ENCODE data around the gene INO80B. TPM values are rescaled to one million over a fixed set of nuclear protein-coding genes. Genes with fewer than 3 reads are reported as not detected.

The INO80B gene
- total and polyA plus RNA-seq, 9 of the 15 experiments (the other 6 are each of a cell fraction or from before 2014, with no cell fraction given): 0.41 to 22.6 (median 9.0) TPM

DNA sequence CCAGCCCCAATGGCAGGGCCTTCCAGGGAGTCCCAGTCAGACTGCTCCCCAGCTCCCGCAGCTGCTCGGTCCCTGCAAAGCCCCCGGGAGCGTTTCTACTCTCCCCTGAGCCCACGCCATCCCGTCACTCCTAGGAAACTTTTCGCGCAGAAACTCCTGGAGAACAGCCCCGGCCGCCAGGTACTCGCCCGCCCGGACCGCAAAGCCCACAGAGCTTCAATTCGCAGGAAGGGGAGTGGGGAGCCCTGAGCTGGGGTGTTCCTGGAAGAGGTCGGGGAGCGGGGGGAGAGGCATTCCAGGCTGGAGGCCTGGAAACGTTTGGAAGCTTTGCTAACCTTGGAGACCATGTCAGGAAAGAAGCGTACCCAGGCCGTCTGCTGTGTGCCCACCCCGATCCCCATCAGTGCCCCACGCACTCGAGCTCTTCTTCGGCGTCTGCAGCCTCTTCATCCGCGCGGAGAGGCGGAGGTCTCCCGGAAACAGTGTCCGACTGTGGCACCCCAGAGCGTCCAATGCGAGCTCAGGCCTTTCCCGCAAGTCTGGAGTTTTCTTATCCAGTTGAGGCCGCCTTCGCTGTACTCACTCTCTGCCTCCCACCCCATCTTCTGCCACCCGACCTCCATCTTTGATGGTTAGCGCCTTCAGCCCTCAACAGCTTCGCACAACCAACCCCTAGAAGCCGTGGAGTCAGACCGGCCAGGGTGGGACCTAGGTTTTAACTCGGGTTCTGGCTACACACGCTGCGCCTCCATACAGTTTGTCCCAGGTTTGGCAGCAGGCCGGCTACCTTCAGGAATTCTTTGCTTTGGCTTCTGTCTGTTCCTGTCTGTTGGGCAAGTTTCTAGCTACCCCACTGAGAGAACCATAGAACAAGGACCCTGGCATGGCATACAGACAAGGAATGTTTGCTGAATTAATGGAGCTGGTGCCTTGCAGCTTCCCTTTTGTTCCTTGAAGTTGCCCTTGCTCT, 48.9 kb downstream of the INO80B start (continued):
- TF ChIP-seq, protein P1, sequence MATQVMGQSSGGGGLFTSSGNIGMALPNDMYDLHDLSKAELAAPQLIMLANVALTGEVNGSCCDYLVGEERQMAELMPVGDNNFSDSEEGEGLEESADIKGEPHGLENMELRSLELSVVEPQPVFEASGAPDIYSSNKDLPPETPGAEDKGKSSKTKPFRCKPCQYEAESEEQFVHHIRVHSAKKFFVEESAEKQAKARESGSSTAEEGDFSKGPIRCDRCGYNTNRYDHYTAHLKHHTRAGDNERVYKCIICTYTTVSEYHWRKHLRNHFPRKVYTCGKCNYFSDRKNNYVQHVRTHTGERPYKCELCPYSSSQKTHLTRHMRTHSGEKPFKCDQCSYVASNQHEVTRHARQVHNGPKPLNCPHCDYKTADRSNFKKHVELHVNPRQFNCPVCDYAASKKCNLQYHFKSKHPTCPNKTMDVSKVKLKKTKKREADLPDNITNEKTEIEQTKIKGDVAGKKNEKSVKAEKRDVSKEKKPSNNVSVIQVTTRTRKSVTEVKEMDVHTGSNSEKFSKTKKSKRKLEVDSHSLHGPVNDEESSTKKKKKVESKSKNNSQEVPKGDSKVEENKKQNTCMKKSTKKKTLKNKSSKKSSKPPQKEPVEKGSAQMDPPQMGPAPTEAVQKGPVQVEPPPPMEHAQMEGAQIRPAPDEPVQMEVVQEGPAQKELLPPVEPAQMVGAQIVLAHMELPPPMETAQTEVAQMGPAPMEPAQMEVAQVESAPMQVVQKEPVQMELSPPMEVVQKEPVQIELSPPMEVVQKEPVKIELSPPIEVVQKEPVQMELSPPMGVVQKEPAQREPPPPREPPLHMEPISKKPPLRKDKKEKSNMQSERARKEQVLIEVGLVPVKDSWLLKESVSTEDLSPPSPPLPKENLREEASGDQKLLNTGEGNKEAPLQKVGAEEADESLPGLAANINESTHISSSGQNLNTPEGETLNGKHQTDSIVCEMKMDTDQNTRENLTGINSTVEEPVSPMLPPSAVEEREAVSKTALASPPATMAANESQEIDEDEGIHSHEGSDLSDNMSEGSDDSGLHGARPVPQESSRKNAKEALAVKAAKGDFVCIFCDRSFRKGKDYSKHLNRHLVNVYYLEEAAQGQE (IDR thresholded peaks at IDR 0.05; ENCODE audit: borderline replicate concordance): peak; percentile 42; the same call in 1 of the 2 replicates
- TF ChIP-seq, protein P1 (CRISPR knock-in tag; IDR thresholded peaks at IDR 0.05; ENCODE audit: low read depth): peak; percentile 3; the same call in 1 of the 2 replicates
- TF ChIP-seq RB1 (IDR thresholded peaks at IDR 0.05; ENCODE audit: low read depth) (peak; percentile 17; the same call in 1 of the 2 replicates), KLF6 (CRISPR knock-in tag; IDR thresholded peaks at IDR 0.05; ENCODE audit: borderline replicate concordance) (0 out of 2 replicates have a peak, but pooled peaks have one; percentile 5), CBFB (CRISPR knock-in tag; IDR thresholded peaks at IDR 0.05) (0 out of 2 replicates have a peak, but pooled peaks have one; percentile 2), ZNF324 (CRISPR knock-in tag; IDR thresholded peaks at IDR 0.05) (0 out of 2 replicates have a peak, but pooled peaks have one; percentile 37), RBM14 (IDR thresholded peaks at IDR 0.05; ENCODE audit: borderline replicate concordance, insufficient read depth, low read depth, low read length) (no peak), ATF1 (CRISPR knock-in tag; IDR thresholded peaks at IDR 0.05) (no peak), ATF1 (tag; IDR thresholded peaks at IDR 0.05) (no peak)
- TF ChIP-seq, protein P2, sequence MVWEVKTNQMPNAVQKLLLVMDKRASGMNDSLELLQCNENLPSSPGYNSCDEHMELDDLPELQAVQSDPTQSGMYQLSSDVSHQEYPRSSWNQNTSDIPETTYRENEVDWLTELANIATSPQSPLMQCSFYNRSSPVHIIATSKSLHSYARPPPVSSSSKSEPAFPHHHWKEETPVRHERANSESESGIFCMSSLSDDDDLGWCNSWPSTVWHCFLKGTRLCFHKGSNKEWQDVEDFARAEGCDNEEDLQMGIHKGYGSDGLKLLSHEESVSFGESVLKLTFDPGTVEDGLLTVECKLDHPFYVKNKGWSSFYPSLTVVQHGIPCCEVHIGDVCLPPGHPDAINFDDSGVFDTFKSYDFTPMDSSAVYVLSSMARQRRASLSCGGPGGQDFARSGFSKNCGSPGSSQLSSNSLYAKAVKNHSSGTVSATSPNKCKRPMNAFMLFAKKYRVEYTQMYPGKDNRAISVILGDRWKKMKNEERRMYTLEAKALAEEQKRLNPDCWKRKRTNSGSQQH (CRISPR knock-in tag; IDR thresholded peaks at IDR 0.05): no peak
- TF ChIP-seq, protein P3, sequence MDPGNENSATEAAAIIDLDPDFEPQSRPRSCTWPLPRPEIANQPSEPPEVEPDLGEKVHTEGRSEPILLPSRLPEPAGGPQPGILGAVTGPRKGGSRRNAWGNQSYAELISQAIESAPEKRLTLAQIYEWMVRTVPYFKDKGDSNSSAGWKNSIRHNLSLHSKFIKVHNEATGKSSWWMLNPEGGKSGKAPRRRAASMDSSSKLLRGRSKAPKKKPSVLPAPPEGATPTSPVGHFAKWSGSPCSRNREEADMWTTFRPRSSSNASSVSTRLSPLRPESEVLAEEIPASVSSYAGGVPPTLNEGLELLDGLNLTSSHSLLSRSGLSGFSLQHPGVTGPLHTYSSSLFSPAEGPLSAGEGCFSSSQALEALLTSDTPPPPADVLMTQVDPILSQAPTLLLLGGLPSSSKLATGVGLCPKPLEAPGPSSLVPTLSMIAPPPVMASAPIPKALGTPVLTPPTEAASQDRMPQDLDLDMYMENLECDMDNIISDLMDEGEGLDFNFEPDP (CRISPR knock-in tag; IDR thresholded peaks at IDR 0.05): 0 out of 2 replicates have a peak, but pooled peaks have one; percentile 5
- TF ChIP-seq, protein P4, sequence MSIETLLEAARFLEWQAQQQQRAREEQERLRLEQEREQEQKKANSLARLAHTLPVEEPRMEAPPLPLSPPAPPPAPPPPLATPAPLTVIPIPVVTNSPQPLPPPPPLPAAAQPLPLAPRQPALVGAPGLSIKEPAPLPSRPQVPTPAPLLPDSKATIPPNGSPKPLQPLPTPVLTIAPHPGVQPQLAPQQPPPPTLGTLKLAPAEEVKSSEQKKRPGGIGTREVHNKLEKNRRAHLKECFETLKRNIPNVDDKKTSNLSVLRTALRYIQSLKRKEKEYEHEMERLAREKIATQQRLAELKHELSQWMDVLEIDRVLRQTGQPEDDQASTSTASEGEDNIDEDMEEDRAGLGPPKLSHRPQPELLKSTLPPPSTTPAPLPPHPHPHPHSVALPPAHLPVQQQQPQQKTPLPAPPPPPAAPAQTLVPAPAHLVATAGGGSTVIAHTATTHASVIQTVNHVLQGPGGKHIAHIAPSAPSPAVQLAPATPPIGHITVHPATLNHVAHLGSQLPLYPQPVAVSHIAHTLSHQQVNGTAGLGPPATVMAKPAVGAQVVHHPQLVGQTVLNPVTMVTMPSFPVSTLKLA (conservative IDR thresholded peaks at IDR 0.05): 0 out of 4 replicates have a peak, but pooled peaks of 1 of the 2 experiments have one; percentile 4

All from K562 (cell line).